Measurements from ENCODE around the gene C10orf90. TPM values are rescaled to one million over a fixed set of nuclear protein-coding genes. Genes with fewer than 3 reads are reported as not detected.

The C10orf90 gene
- total RNA-seq, 1 donor from 2014 or later: not detected

DNA sequence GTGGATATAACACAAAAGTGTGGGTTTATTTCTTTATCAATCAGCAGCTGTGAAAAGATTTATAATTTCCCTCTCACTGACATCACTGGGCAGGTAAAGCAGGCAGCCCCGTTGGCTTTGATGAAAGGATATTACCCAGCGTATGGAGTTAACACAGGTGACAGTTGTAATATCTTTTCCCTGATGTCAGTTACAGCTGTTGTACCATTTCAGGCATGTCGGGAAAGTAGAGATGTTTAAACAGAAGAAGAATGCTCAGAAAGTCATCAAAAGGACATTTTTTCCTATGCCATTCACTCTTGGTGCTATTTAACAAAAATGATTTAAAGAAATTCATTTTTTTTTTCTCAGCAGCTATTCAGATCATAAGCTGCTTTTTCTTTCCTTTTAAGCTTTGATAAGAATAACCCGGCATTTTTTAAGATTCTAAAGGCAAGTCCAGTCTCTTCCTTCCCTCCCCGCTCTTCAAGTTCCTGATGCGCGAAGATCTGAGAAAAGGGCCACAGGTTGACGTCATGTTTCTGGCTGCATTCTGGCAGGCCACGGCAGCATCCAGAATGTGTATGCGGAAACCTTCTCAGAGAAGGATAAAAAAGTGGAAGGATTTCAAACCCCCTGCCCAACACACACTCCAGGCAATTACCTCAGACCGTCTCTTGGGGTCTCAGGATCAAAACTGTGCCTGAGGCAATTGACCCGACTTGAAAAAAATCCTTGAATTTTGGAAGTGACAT is 249.8 kb downstream of the C10orf90 start:
- H3K27ac Mint-ChIP-seq: no peak overlapping the region
- TF ChIP-seq CTCF (IDR thresholded peaks at IDR 0.05): no peak
- no peak for TF ChIP-seq EZH2 (IDR thresholded peaks at IDR 0.05)
- TF ChIP-seq EZH2phosphoT487 (IDR thresholded peaks at IDR 0.05): no peak

GRCh38 chr10:126417220-126417825 is 253.2 kb downstream of the C10orf90 start:
- peaks cover 9% of the 10 kb centered on the region for H3K4me1 ChIP-seq
- no peak overlapping the region for H3K4me2 ChIP-seq
- TF ChIP-seq CTCF (IDR thresholded peaks at IDR 0.05) (no peak), EZH2 (IDR thresholded peaks at IDR 0.05) (no peak), EZH2phosphoT487 (IDR thresholded peaks at IDR 0.05) (no peak)
- H3K36me3 ChIP-seq: no peaks in the 10 kb centered on the region
- no peaks in the 10 kb centered on the region for H3K9me3 Mint-ChIP-seq
- no peaks in the 10 kb centered on the region for H3K27me3 ChIP-seq
- H3K9ac ChIP-seq: no peak overlapping the region
- no peak for DNase-seq (ENCODE audit: low spot score)
- H3K4me3 Mint-ChIP-seq: no peak overlapping the region
- no peaks in the 10 kb centered on the region for H3K79me2 ChIP-seq (ENCODE audit: low read depth)
- peaks cover 4% of the 10 kb centered on the region for H3K4me1 Mint-ChIP-seq
- H3F3A ChIP-seq (ENCODE audit: low read depth): no peaks in the 10 kb centered on the region
- H4K20me1 ChIP-seq (ENCODE audit: low read depth): no peaks in the 10 kb centered on the region
- no peaks in the 10 kb centered on the region for H3K27me3 Mint-ChIP-seq (ENCODE audit: insufficient read depth, low read depth)
- H2AFZ ChIP-seq (replicated peaks): no peak overlapping the region
- H3K27ac ChIP-seq: no peak overlapping the region
- H3K9me3 ChIP-seq (ENCODE audit: low read depth): no peaks in the 10 kb centered on the region
- H3K27ac Mint-ChIP-seq: no peak overlapping the region
- H3K36me3 Mint-ChIP-seq: no peaks in the 10 kb centered on the region
- no peak overlapping the region for H3K4me3 ChIP-seq

More for the DNA sequence above, 249.8 kb downstream of the C10orf90 start:
- Mint-ChIP-seq H3K27me3 (ENCODE audit: insufficient read depth, low read depth) (peaks cover 4% of the 10 kb centered on the region), H3K36me3 (no peaks in the 10 kb centered on the region), H3K4me3 (no peak overlapping the region), H3K9me3 (peaks cover 20% of the 10 kb centered on the region), H3K4me1 (peaks cover 4% of the 10 kb centered on the region)
- Histone ChIP-seq H3K79me2 (ENCODE audit: low read depth) (no peaks in the 10 kb centered on the region), H3K4me2 (no peak overlapping the region), H2AFZ (replicated peaks) (peak overlapping the region; percentile 4), H3K36me3 (no peaks in the 10 kb centered on the region), H3K9me3 (ENCODE audit: low read depth) (no peaks in the 10 kb centered on the region), H3K9ac (no peak overlapping the region), H3K4me1 (no peaks in the 10 kb centered on the region), H3K27me3 (no peaks in the 10 kb centered on the region), H3K4me3 (no peak overlapping the region), H3K27ac (no peak overlapping the region), H4K20me1 (ENCODE audit: low read depth) (no peaks in the 10 kb centered on the region), H3F3A (ENCODE audit: low read depth) (no peaks in the 10 kb centered on the region)
- no peak for DNase-seq (ENCODE audit: low spot score)

DNA sequence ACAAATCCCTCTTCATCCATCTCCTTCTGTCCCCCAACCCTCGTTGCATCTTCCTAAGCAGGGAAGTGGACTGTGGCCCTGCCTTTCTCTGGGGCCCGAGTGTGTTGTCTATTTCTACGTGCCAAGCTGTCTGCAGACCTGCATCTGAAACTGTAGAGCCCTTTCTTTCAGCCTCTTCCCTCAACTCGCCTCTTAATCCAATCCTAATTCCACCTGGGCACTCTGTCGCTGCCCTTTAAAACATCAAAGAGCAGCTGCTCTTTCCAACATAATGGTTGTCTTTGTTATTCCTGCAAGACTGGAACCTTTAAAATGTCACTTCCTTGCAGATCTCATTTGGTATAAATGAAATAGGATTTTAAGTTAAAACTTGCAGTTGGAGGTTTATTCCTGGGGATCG is 260.7 kb downstream of the C10orf90 start:
- no peaks in the 10 kb centered on the region for H3K27me3 ChIP-seq
- Mint-ChIP-seq H3K9me3 (no peaks in the 10 kb centered on the region), H3K4me3 (no peak overlapping the region), H3K4me1 (peaks cover 26% of the 10 kb centered on the region), H3K27me3 (ENCODE audit: insufficient read depth, low read depth) (peaks cover 5% of the 10 kb centered on the region), H3K36me3 (no peaks in the 10 kb centered on the region), H3K27ac (no peak overlapping the region)
- no peak for TF ChIP-seq EZH2 (IDR thresholded peaks at IDR 0.05)
- no peak for TF ChIP-seq EZH2phosphoT487 (IDR thresholded peaks at IDR 0.05)
- no peak for TF ChIP-seq CTCF (IDR thresholded peaks at IDR 0.05)
- no peak overlapping the region for H2AFZ ChIP-seq (replicated peaks)
- H3K4me1 ChIP-seq: peaks cover 29% of the 10 kb centered on the region
- no peak overlapping the region for H3K4me2 ChIP-seq
- no peaks in the 10 kb centered on the region for H3K79me2 ChIP-seq (ENCODE audit: low read depth)
- no peak overlapping the region for H3K27ac ChIP-seq
- no peak for DNase-seq (ENCODE audit: low spot score)
- H4K20me1 ChIP-seq (ENCODE audit: low read depth): no peaks in the 10 kb centered on the region
- no peak overlapping the region for H3K4me3 ChIP-seq
- H3K36me3 ChIP-seq: no peaks in the 10 kb centered on the region
- H3K9ac ChIP-seq: no peak overlapping the region
- H3K9me3 ChIP-seq (ENCODE audit: low read depth): no peaks in the 10 kb centered on the region
- H3F3A ChIP-seq (ENCODE audit: low read depth): no peaks in the 10 kb centered on the region

Data from neural progenitor cell (in vitro differentiated cells).